ENCODE data around the gene SLC25A34. TPM values are rescaled to one million over a fixed set of nuclear protein-coding genes. Genes with fewer than 3 reads are reported as not detected.

Gene SLC25A34
- total RNA-seq, 2 experiments from 2014 or later = 0.92 to 1.5 TPM

DNA sequence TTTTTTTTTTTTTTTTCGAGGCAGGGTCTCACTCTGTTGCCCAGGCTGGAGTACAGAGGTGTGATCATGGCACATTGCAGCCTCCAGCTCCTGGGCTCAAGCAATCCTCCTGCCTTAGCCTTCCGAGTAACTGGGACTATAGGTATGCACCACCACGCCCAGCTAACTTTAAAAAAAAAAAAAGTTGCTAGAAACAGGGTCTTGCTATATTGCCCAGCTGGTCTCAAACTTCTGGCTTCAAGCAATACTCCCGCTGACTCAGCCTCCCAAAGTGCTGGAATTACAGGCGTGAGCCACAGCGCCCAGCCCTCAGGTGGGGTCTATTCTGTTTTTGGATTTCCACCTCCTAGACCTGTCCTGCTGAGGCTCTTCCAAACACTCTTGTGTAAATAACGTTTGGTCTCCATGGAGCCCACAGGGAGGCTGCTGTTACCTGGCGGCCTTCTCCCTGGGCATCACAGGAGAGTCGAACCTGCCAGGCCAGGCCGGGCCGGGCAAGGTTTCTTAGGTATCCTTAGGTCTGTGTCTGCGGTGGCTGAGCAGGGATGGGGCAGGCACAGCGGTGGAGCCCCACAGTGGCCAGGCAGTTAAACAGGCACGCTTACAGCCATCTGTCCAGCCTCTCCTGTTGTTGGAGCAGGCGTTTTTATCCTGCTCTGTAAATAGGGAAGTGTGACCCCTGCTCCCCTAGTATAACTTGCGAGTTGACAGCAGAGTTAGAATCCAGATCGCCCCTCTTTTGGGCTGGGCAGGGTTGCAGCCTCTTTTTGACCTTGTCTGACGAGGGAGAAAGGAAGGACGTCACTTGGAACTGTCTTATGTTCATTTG is 33.1 kb upstream of the SLC25A34 start:
- ChIA-PET POLR2A (no interaction called here), CTCF (no interaction called here)
- Mint-ChIP-seq H3K27me3 (no peaks in the 10 kb centered on the region), H3K9me3 (no peaks in the 10 kb centered on the region), H3K27ac (no peak overlapping the region), H3K4me1 (ENCODE audit: low read depth) (peaks cover 16% of the 10 kb centered on the region), H3K36me3 (peaks cover 7% of the 10 kb centered on the region), H3K4me3 (no peak overlapping the region)
- DNase-seq = no peak
- intact Hi-C loops (cut with micrococcal nuclease) = no loop called here

GRCh38 chr1:15703562-15703961 is 32.5 kb upstream of the SLC25A34 start:
- DNase-seq = no peak
- Mint-ChIP-seq H3K4me1 (ENCODE audit: low read depth) (peaks cover 16% of the 10 kb centered on the region), H3K36me3 (peaks cover 7% of the 10 kb centered on the region), H3K4me3 (no peak overlapping the region), H3K27me3 (no peaks in the 10 kb centered on the region), H3K9me3 (no peaks in the 10 kb centered on the region), H3K27ac (no peak overlapping the region)
- POLR2A ChIA-PET = no interaction called here
- intact Hi-C loops (cut with micrococcal nuclease) = no loop called here
- CTCF ChIA-PET = interaction anchor here (1.2 kb wide), 1 partner anchor 112 kb away, joined by 5 read pairs; no protein-coding TSS in a partner anchor

GRCh38 chr1:15704526-15705183 is 31.4 kb upstream of the SLC25A34 start:
- POLR2A ChIA-PET = interaction anchor here (1.3 kb wide), 1 partner anchor 20 kb away, joined by 3 read pairs; no protein-coding TSS in a partner anchor
- CTCF ChIA-PET = interaction anchor here (1.2 kb wide), 1 partner anchor 111 kb away, joined by 5 read pairs; no protein-coding TSS in a partner anchor
- intact Hi-C loops (cut with micrococcal nuclease) = no loop called here
- Mint-ChIP-seq H3K27me3 (no peaks in the 10 kb centered on the region), H3K9me3 (no peaks in the 10 kb centered on the region), H3K27ac (no peak overlapping the region), H3K4me1 (ENCODE audit: low read depth) (peaks cover 13% of the 10 kb centered on the region), H3K4me3 (no peak overlapping the region), H3K36me3 (peaks cover 4% of the 10 kb centered on the region)
- DNase-seq = no peak

DNA sequence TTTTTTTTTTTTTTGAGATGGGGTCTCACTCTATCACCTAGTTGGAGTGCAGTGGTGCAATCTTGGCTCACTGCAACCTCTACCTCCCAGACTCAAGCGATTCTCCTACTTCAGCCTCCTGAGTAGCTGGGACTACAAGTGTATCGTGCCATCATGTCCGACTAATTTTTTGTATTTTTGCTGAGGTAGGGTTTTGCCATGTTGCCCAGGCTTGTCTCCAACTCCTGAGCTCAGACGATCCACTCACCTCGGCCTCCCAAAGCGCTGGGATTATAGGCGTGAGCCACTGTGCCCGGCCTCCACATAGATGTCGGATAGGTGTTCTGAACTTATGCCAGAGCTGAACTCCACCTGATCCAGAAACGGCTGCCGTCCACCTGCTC is 30.9 kb upstream of the SLC25A34 start:
- no peaks in the 10 kb centered on the region for H3K27me3 Mint-ChIP-seq
- no peaks in the 10 kb centered on the region for H3K9me3 Mint-ChIP-seq
- H3K36me3 Mint-ChIP-seq = peaks cover 4% of the 10 kb centered on the region
- H3K27ac Mint-ChIP-seq = no peak overlapping the region
- peaks cover 13% of the 10 kb centered on the region for H3K4me1 Mint-ChIP-seq (ENCODE audit: low read depth)
- ChIA-PET POLR2A (interaction anchor here (1.3 kb wide), 1 partner anchor 20 kb away, joined by 3 read pairs; no protein-coding TSS in a partner anchor), CTCF (no interaction called here)
- intact Hi-C loops (cut with micrococcal nuclease) = no loop called here
- no peak for DNase-seq
- no peak overlapping the region for H3K4me3 Mint-ChIP-seq

DNA sequence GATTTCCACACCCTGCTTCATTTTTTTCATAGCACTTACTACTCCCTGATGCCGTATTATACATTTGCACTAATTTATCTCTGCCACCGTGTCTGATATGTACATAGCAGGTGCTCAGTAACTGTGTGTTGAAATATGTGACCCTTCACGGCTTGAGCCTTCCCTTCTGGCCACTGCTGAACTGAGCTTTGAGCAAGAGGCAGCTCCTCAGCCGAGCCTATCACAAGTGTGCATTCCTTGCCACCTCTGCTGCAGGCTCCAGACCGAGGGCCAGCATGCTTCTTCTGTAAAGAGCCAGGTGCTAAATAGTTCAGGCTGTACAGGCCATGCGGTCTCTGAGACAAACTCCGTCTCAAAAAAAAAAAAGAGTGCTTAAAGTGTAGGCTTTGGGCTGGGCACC is 29.3 kb upstream of the SLC25A34 start:
- CTCF ChIA-PET = interaction anchor here (0.6 to 0.7 kb wide), 2 partner anchors 128 to 377 kb away, joined by 3 to 4 read pairs; no protein-coding TSS in a partner anchor
- Mint-ChIP-seq H3K4me3 (no peak overlapping the region), H3K36me3 (peaks cover 4% of the 10 kb centered on the region), H3K9me3 (no peaks in the 10 kb centered on the region), H3K4me1 (ENCODE audit: low read depth) (peaks cover 13% of the 10 kb centered on the region), H3K27ac (no peak overlapping the region), H3K27me3 (no peaks in the 10 kb centered on the region)
- intact Hi-C loops (cut with micrococcal nuclease) = no loop called here
- DNase-seq = no peak
- POLR2A ChIA-PET = no interaction called here

DNA sequence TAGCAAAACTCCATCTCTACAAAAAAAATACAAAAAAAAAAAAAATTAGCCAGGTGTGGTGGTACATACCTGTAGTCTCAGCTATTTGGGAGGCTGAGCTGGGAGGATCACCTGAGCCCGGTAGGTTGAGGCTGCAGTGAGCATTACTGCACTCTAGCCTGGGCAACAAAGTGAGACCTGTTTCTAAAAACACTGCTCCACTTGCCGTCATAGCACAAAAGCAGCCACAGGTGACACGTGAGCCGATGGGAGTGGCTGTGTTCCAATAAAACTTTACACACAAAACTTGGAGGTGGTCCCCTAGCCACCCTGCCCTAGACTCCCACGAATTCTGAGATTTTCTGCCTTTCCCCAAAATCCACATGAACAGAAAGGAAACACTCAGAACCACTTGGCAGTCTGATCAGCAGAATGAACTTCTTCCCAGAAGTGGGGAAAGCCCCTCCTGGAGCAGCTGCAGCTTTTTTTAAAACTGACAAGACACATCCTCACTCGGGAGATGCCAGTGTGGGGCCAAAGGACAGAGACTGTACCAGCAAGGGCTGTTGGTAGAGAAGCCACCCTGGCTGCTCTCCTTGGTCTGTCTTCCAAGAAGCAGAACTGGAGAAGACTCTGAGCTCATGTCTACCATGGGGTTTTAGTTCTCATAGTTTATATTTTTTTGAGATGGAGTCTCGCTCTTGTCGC is 28.7 kb upstream of the SLC25A34 start:
- no peak overlapping the region for H3K4me3 Mint-ChIP-seq
- H3K36me3 Mint-ChIP-seq = peaks cover 4% of the 10 kb centered on the region
- ChIA-PET CTCF (interaction anchor here (0.6 to 0.7 kb wide), 2 partner anchors 129 to 376 kb away, joined by 3 to 4 read pairs; no protein-coding TSS in a partner anchor), POLR2A (no interaction called here)
- no peaks in the 10 kb centered on the region for H3K9me3 Mint-ChIP-seq
- H3K27me3 Mint-ChIP-seq = no peaks in the 10 kb centered on the region
- H3K4me1 Mint-ChIP-seq (ENCODE audit: low read depth) = peaks cover 13% of the 10 kb centered on the region
- no peak for DNase-seq
- intact Hi-C loops (cut with micrococcal nuclease) = no loop called here
- no peak overlapping the region for H3K27ac Mint-ChIP-seq

DNA sequence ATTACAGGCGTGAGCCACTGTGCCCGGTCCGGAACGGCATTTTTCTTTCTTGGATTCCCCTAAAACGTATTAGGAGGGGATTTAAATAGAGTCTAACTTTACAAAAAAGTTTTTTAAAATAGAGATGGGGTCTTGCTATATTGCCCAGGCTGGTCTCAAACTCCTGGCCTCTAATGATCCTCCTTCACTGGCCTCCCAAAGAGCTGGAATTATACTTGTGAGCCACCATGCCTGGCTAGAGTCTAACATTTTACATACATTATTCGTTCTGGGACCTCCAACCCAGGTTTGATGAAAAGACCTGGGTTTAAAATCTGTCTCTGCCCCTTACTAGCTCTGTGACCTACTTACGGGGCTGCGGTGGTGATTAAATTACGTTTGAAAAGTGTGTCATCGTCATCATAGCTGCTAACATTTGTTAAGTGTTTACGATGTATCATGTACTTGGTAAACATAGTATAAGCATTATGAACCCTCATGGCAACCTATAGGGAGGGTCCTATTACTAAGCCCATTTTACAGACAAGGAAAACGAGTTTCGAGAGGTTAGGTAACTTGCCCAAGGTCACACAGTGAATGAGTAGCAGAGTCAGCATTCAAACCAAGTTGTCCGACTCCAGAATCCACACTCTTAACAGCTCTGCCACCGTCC is 27.4 kb upstream of the SLC25A34 start:
- H3K27ac Mint-ChIP-seq = no peak overlapping the region
- intact Hi-C loops (cut with micrococcal nuclease) = no loop called here

DNA sequence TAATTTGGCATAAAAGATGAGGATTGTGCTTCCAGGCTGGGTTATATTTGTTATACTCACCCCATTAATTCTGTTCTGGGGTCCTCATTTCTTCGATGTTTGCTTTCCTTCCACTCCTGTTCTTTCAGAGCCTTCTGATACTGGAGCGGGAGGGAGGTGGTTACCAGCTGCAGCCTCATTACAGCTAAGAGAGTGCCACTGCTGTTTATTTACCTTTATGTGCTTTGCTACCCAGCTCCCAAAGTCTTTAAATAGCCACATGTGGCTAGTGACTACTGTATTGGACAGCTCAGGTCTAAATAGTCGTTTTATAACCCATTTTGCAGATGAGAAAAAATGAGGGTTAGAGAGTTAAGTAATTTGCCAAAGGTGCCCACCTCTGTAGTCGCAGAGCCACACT is 26.8 kb upstream of the SLC25A34 start:
- CTCF ChIA-PET = no interaction called here

More for the DNA sequence above, 27.4 kb upstream of the SLC25A34 start:
- CTCF ChIA-PET = no interaction called here
- DNase-seq = no peak
- H3K27me3 Mint-ChIP-seq = no peaks in the 10 kb centered on the region
- H3K9me3 Mint-ChIP-seq = no peaks in the 10 kb centered on the region
- peaks cover 10% of the 10 kb centered on the region for H3K4me1 Mint-ChIP-seq (ENCODE audit: low read depth)
- H3K4me3 Mint-ChIP-seq = no peak overlapping the region
- peaks cover 4% of the 10 kb centered on the region for H3K36me3 Mint-ChIP-seq
- POLR2A ChIA-PET = no interaction called here

DNA sequence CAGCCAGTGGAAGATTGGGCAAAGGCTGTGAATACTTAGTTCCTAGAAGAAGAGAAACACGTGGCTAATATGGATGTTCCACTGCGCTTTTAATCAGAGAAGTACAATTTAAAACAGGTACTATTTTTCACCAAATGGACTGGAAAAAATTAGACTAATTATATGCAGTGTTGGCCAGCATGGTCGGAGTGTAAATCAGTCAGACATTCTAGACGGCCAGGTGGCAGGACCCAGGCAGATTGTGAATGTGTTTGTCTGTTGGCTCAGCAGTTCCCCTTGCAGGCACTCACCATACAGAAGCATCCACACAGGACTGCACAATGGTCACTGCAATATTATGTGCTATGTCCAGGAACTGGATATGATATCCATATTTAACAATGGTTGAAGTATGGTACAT is 23.9 kb upstream of the SLC25A34 start:
- Mint-ChIP-seq H3K4me3 (no peak overlapping the region), H3K36me3 (no peaks in the 10 kb centered on the region), H3K9me3 (no peaks in the 10 kb centered on the region), H3K4me1 (ENCODE audit: low read depth) (peaks cover 5% of the 10 kb centered on the region), H3K27me3 (no peaks in the 10 kb centered on the region), H3K27ac (no peak overlapping the region)
- intact Hi-C loops (cut with micrococcal nuclease) = no loop called here
- no peak for DNase-seq
- ChIA-PET POLR2A (interaction anchor here (0.6 kb wide), 1 partner anchor 15 kb away, joined by 3 read pairs; no protein-coding TSS in a partner anchor), CTCF (interaction anchor here (1.6 kb wide), 1 partner anchor 103 kb away, joined by 3 read pairs; no protein-coding TSS in a partner anchor)

More for the DNA sequence above, 26.8 kb upstream of the SLC25A34 start:
- POLR2A ChIA-PET = no interaction called here
- intact Hi-C loops (cut with micrococcal nuclease) = no loop called here
- no peaks in the 10 kb centered on the region for H3K9me3 Mint-ChIP-seq
- DNase-seq = no peak
- peaks cover 10% of the 10 kb centered on the region for H3K4me1 Mint-ChIP-seq (ENCODE audit: low read depth)
- H3K27me3 Mint-ChIP-seq = no peaks in the 10 kb centered on the region
- H3K4me3 Mint-ChIP-seq = no peak overlapping the region
- no peak overlapping the region for H3K27ac Mint-ChIP-seq
- peaks cover 4% of the 10 kb centered on the region for H3K36me3 Mint-ChIP-seq

- Mint-ChIP-seq H3K4me3 (no peak overlapping the region), H3K4me1 (ENCODE audit: low read depth) (peaks cover 1% of the 10 kb centered on the region), H3K27me3 (no peaks in the 10 kb centered on the region), H3K27ac (no peak overlapping the region), H3K36me3 (peaks cover 4% of the 10 kb centered on the region), H3K9me3 (no peaks in the 10 kb centered on the region)
- intact Hi-C loops (cut with micrococcal nuclease) = no loop called here
- no peak for DNase-seq
- CTCF ChIA-PET = no interaction called here
- POLR2A ChIA-PET = interaction anchor here (0.8 kb wide), 1 partner anchor 96 kb away, joined by 3 read pairs; no protein-coding TSS in a partner anchor
These were observed 21.5 kb upstream of the SLC25A34 start for GRCh38 chr1:15714406-15715136.

- no peaks in the 10 kb centered on the region for H3K27me3 Mint-ChIP-seq
- ChIA-PET POLR2A (no interaction called here), CTCF (no interaction called here)
- peaks cover 9% of the 10 kb centered on the region for H3K36me3 Mint-ChIP-seq
- H3K27ac Mint-ChIP-seq = no peak overlapping the region
- DNase-seq = no peak
- intact Hi-C loops (cut with micrococcal nuclease) = no loop called here
- peaks cover 1% of the 10 kb centered on the region for H3K4me1 Mint-ChIP-seq (ENCODE audit: low read depth)
- H3K4me3 Mint-ChIP-seq = no peak overlapping the region
- H3K9me3 Mint-ChIP-seq = no peaks in the 10 kb centered on the region
These were observed 18.5 kb upstream of the SLC25A34 start for GRCh38 chr1:15717418-15718125.

Measured in activated CD4-positive, alpha-beta memory T cell treated with anti-CD3 and anti-CD28 coated beads for 36 hours (primary cell).